Caco-2 (cell line): ENCODE data around the gene TSC22D3. TPM values are rescaled to one million over a fixed set of nuclear protein-coding genes. Genes with fewer than 3 reads are reported as not detected.

Experiments
- BruUV-seq: library from RNA; stranded (reverse); fragments of 400-500 nt; replicated peaks from 2 replicates; lab custom pipeline; 2021; lab: Mats Ljungman, UMichigan
- CTCF ChIA-PET: fragments of 300-600 bp; sonication (Branson Sonifier 250); formaldehyde crosslinking; loops from one replicate; lab custom pipeline; 2022; ENCODE audit warnings: antibody characterized with exemption; lab: Charles Lee
- POLR2A ChIA-PET: fragments of 300-600 bp; sonication (Branson Sonifier 250); formaldehyde crosslinking; loops from one replicate; lab custom pipeline; 2022; ENCODE audit warnings: antibody characterized with exemption; lab: Charles Lee
- DNase-seq, 2 experiments: peaks; one replicate each; pipeline versions ENCODE4 v3.0.0 to v3.0.0-alpha.2; 2020 to 2022
- H3K27me3 ChIP-seq: replicated peaks from 2 replicates; pipeline ENCODE4 v1.6.0; 2011; ENCODE audit warnings: low read length; ENCODE audit not compliant: control insufficient read depth, insufficient read depth
- H3K36me3 ChIP-seq: 2 replicates; pipeline ENCODE4 v1.5.1; 2011; ENCODE audit warnings: low read length; ENCODE audit not compliant: control insufficient read depth, insufficient read depth
- H3K4me1 ChIP-seq: fragments of 250-450 bp; sonication (Bioruptor Pico); 2 replicates; pipeline ENCODE4 v1.5.1; 2020; ENCODE audit warnings: mild to moderate bottlenecking
- H3K4me3 ChIP-seq: 2 replicates; pipeline ENCODE4 v1.5.1; 2011; ENCODE audit warnings: low read depth, mild to moderate bottlenecking, control low read depth, low read length
- H3K9me3 ChIP-seq: fragments of 250-450 bp; sonication (Bioruptor Pico); 2 replicates; pipeline ENCODE4 v1.5.1; 2020; ENCODE audit warnings: mild to moderate bottlenecking, moderate library complexity
- H3K27ac Mint-ChIP-seq: one replicate; pipeline ENCODE4 v1.8.0; 2022; ENCODE audit warnings: mixed read lengths; ENCODE audit not compliant: unreplicated experiment
- H3K27me3 Mint-ChIP-seq: one replicate; pipeline ENCODE4 v1.8.0; 2022; ENCODE audit warnings: mixed read lengths; ENCODE audit not compliant: insufficient read depth, unreplicated experiment
- H3K36me3 Mint-ChIP-seq: one replicate; pipeline ENCODE4 v1.8.0; 2022; ENCODE audit warnings: mild to moderate bottlenecking, mixed read lengths; ENCODE audit not compliant: insufficient read depth, unreplicated experiment
- H3K4me1 Mint-ChIP-seq: one replicate; pipeline ENCODE4 v1.8.0; 2022; ENCODE audit warnings: low read depth, mixed read lengths; ENCODE audit not compliant: unreplicated experiment
- H3K4me3 Mint-ChIP-seq: one replicate; pipeline ENCODE4 v1.8.0; 2022; ENCODE audit warnings: mild to moderate bottlenecking, moderate library complexity, mixed read lengths; ENCODE audit not compliant: unreplicated experiment
- H3K9me3 Mint-ChIP-seq: one replicate; pipeline ENCODE4 v1.8.0; 2022; ENCODE audit warnings: mixed read lengths; ENCODE audit not compliant: unreplicated experiment
- CTCF ChIP-seq, 2 experiments: fragments of 200-600 bp in 1 of 2; IDR thresholded peaks; 1 replicate in 1 of 2; 2 replicates in 1 of 2; pipeline versions ENCODE4 v1.5.1 to v1.8.0; 2011 to 2022; ENCODE audit warnings: antibody characterized with exemption in 1 of 2, control low read depth in 1 of 2, inconsistent platforms in 1 of 2, low read depth in 1 of 2, low read length in 1 of 2, mild to moderate bottlenecking in 1 of 2, moderate library complexity in 1 of 2; ENCODE audit not compliant: insufficient read depth in 1 of 2, severe bottlenecking in 1 of 2, unreplicated experiment in 1 of 2
- intact Hi-C: fragments of 100-400 bp; cut with micrococcal nuclease; formaldehyde crosslinking; loops from one replicate; pipeline ENCODE4 v1.10.0; 2022; ENCODE audit not compliant: unreplicated experiment
- total RNA-seq: library from RNA; stranded (reverse); gene quantifications from 2 replicates; pipeline ENCODE4 v1.2.3, GENCODE V29; 2022

Gene TSC22D3
- total RNA-seq, 1 experiment from 2014 or later = 2.2 TPM

GRCh38 chrX:107731831-107732502 is 43.6 kb downstream of the TSC22D3 start:
- no TSS peak for BruUV-seq
- Mint-ChIP-seq H3K4me3 (no peak overlapping the region), H3K36me3 (no peaks in the 10 kb centered on the region), H3K27me3 (no peaks in the 10 kb centered on the region), H3K27ac (no peak overlapping the region), H3K9me3 (no peaks in the 10 kb centered on the region), H3K4me1 (no peaks in the 10 kb centered on the region)
- intact Hi-C loops = no loop called here
- ChIA-PET POLR2A (no interaction called here), CTCF (interaction anchor here (0.7 kb wide), 1 partner anchor 44 kb away, joined by 4 read pairs; the partner anchor contains the start of gene TSC22D3)
- no peaks in the 10 kb centered on the region for H3K36me3 ChIP-seq
- H3K9me3 ChIP-seq = no peaks in the 10 kb centered on the region
- H3K27me3 ChIP-seq = no peaks in the 10 kb centered on the region
- H3K4me1 ChIP-seq = no peaks in the 10 kb centered on the region
- no peak for TF ChIP-seq CTCF (IDR thresholded peaks at IDR 0.05; ENCODE audit: insufficient read depth in 1 of 2, low read depth in 1 of 2, low read length in 1 of 2, severe bottlenecking in 1 of 2, unreplicated experiment in 1 of 2)
- H3K4me3 ChIP-seq = no peak overlapping the region
- DNase-seq = no peak

GRCh38 chrX:107730991-107731766 is 44.4 kb downstream of the TSC22D3 start:
- intact Hi-C loops = no loop called here
- Histone ChIP-seq H3K27me3 (no peaks in the 10 kb centered on the region), H3K9me3 (no peaks in the 10 kb centered on the region), H3K4me1 (no peaks in the 10 kb centered on the region), H3K4me3 (no peak overlapping the region), H3K36me3 (no peaks in the 10 kb centered on the region)
- Mint-ChIP-seq H3K4me1 (no peaks in the 10 kb centered on the region), H3K27me3 (no peaks in the 10 kb centered on the region), H3K4me3 (no peak overlapping the region), H3K36me3 (no peaks in the 10 kb centered on the region), H3K9me3 (no peaks in the 10 kb centered on the region), H3K27ac (no peak overlapping the region)
- CTCF ChIA-PET = interaction anchor here (0.7 kb wide), 1 partner anchor 45 kb away, joined by 4 read pairs; the partner anchor contains the start of gene TSC22D3
- no peak for TF ChIP-seq CTCF (IDR thresholded peaks at IDR 0.05; ENCODE audit: insufficient read depth in 1 of 2, low read depth in 1 of 2, low read length in 1 of 2, severe bottlenecking in 1 of 2, unreplicated experiment in 1 of 2)
- DNase-seq = no peak
- POLR2A ChIA-PET = no interaction called here
- BruUV-seq = no TSS peak

- Histone ChIP-seq H3K4me3 (no peak overlapping the region), H3K4me1 (no peaks in the 10 kb centered on the region), H3K27me3 (no peaks in the 10 kb centered on the region), H3K36me3 (no peaks in the 10 kb centered on the region), H3K9me3 (no peaks in the 10 kb centered on the region)
- ChIA-PET POLR2A (no interaction called here), CTCF (no interaction called here)
- H3K36me3 Mint-ChIP-seq = no peaks in the 10 kb centered on the region
- TF ChIP-seq CTCF (IDR thresholded peaks at IDR 0.05; ENCODE audit: insufficient read depth in 1 of 2, low read depth in 1 of 2, low read length in 1 of 2, severe bottlenecking in 1 of 2, unreplicated experiment in 1 of 2) = no peak
- no peak overlapping the region for H3K4me3 Mint-ChIP-seq
- intact Hi-C loops = no loop called here
- DNase-seq = no peak
- H3K9me3 Mint-ChIP-seq = no peaks in the 10 kb centered on the region
- H3K4me1 Mint-ChIP-seq = no peaks in the 10 kb centered on the region
- H3K27me3 Mint-ChIP-seq = no peaks in the 10 kb centered on the region
- no TSS peak for BruUV-seq
- no peak overlapping the region for H3K27ac Mint-ChIP-seq
These were observed 45.3 kb downstream of the TSC22D3 start for GRCh38 chrX:107730298-107730655.
